Stimulated activated CD8-positive, alpha-beta memory T cell treated with anti-CD3 and anti-CD28 coated beads, Interleukin-7, amount 100 ng/mL, for 4 hours (primary cell): ENCODE results near the gene SUCLA2.

Source experiments
- DNase-seq, 2 donors: peaks; one replicate each; pipeline ENCODE4 v3.0.0-alpha.2; 2020; ENCODE audit warnings: low read depth in 2 of 2

The SUCLA2 gene

GRCh38 chr13:47903836-47904235 lies 97.2 kb downstream of the SUCLA2 start:
- no peak for DNase-seq

- DNase-seq, result no peak
These were observed 99.6 kb downstream of the SUCLA2 start for GRCh38 chr13:47901441-47901840.

- no peak for DNase-seq
These were observed 103.0 kb downstream of the SUCLA2 start for GRCh38 chr13:47898080-47898479.

- no peak for DNase-seq
These were observed 103.5 kb downstream of the SUCLA2 start for GRCh38 chr13:47897411-47898050.

GRCh38 chr13:47896546-47896945 lies 104.5 kb downstream of the SUCLA2 start:
- no peak for DNase-seq

GRCh38 chr13:47896111-47896510 lies 105.0 kb downstream of the SUCLA2 start:
- no peak for DNase-seq

- DNase-seq, result no peak
These were observed 107.5 kb downstream of the SUCLA2 start for GRCh38 chr13:47893527-47893926.
